ENCODE data around the gene HOXA3.
A peak's percentile ranks its signal among the peaks of the same experiment; 100 is the strongest.

GRCh38 chr7:27198871-27199801 lies 46.8 kb upstream of the HOXA3 start:
- TF ChIP-seq, protein P1, sequence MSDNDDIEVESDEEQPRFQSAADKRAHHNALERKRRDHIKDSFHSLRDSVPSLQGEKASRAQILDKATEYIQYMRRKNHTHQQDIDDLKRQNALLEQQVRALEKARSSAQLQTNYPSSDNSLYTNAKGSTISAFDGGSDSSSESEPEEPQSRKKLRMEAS (IDR thresholded peaks at IDR 0.05), result no peak
- TF ChIP-seq EZH2 (IDR thresholded peaks at IDR 0.05), result no peak
- no peak for TF ChIP-seq ZNF274 (IDR thresholded peaks at IDR 0.05; ENCODE audit: low read depth, low read length)
- TF ChIP-seq, protein P2, sequence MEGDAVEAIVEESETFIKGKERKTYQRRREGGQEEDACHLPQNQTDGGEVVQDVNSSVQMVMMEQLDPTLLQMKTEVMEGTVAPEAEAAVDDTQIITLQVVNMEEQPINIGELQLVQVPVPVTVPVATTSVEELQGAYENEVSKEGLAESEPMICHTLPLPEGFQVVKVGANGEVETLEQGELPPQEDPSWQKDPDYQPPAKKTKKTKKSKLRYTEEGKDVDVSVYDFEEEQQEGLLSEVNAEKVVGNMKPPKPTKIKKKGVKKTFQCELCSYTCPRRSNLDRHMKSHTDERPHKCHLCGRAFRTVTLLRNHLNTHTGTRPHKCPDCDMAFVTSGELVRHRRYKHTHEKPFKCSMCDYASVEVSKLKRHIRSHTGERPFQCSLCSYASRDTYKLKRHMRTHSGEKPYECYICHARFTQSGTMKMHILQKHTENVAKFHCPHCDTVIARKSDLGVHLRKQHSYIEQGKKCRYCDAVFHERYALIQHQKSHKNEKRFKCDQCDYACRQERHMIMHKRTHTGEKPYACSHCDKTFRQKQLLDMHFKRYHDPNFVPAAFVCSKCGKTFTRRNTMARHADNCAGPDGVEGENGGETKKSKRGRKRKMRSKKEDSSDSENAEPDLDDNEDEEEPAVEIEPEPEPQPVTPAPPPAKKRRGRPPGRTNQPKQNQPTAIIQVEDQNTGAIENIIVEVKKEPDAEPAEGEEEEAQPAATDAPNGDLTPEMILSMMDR (IDR thresholded peaks at IDR 0.05 in 2 of 3, conservative IDR thresholded peaks at IDR 0.05 in 1 of 3; ENCODE audit: borderline replicate concordance in 1 of 3, insufficient read depth in 1 of 3, low read depth in 2 of 3, low read length in 2 of 3), result no peak
- no peak for TF ChIP-seq POLR2AphosphoS5 (IDR thresholded peaks at IDR 0.05; ENCODE audit: low read depth, low read length)
- no peak for TF ChIP-seq POLR2A (IDR thresholded peaks at IDR 0.05; ENCODE audit: borderline replicate concordance, extremely low read depth, insufficient read depth, insufficient read length)
- TF ChIP-seq CBX3 (IDR thresholded peaks at IDR 0.05; ENCODE audit: low read depth), result no peak
- no peak for TF ChIP-seq ELF1 (IDR thresholded peaks at IDR 0.05; ENCODE audit: borderline replicate concordance, low read depth)
- peak; percentile 79 for TF ChIP-seq ZFX (IDR thresholded peaks at IDR 0.05)
- TF ChIP-seq TCF7L2 (IDR thresholded peaks at IDR 0.05; ENCODE audit: borderline replicate concordance, extremely low read depth, insufficient read depth, insufficient read length), result no peak
- TF ChIP-seq YY1 (IDR thresholded peaks at IDR 0.05; ENCODE audit: extremely low read depth, insufficient replicate concordance, low read depth, low read length), result no peak
- TF ChIP-seq JUND (IDR thresholded peaks at IDR 0.05), result no peak
- no peak for TF ChIP-seq ATF3 (IDR thresholded peaks at IDR 0.05)
- TF ChIP-seq EZH2phosphoT487 (IDR thresholded peaks at IDR 0.05; ENCODE audit: borderline replicate concordance), result no peak

All from HCT116 (cell line).